Measurements from ENCODE around the gene TBC1D9. TPM values are rescaled to one million over a fixed set of nuclear protein-coding genes. Genes with fewer than 3 reads are reported as not detected.

Gene TBC1D9
- total RNA-seq, 1 donor from 2014 or later = 20.3 TPM

GRCh38 chr4:140705625-140706275 is 50.4 kb downstream of the TBC1D9 start:
- no peak for DNase-seq (ENCODE audit: low read depth)
- TF ChIP-seq CTCF (conservative IDR thresholded peaks at IDR 0.05; ENCODE audit: low read depth, low read length) = no peak
- no peak overlapping the region for H3K4me3 ChIP-seq (ENCODE audit: low read depth, low read length)

GRCh38 chr4:140704964-140705363 is 51.2 kb downstream of the TBC1D9 start:
- no peak for TF ChIP-seq CTCF (conservative IDR thresholded peaks at IDR 0.05; ENCODE audit: low read depth, low read length)
- no peak for DNase-seq (ENCODE audit: low read depth)
- H3K4me3 ChIP-seq (ENCODE audit: low read depth, low read length) = no peak overlapping the region

- H3K4me3 ChIP-seq (ENCODE audit: low read depth, low read length) = no peak overlapping the region
- no peak for DNase-seq (ENCODE audit: low read depth)
- TF ChIP-seq CTCF (conservative IDR thresholded peaks at IDR 0.05; ENCODE audit: low read depth, low read length) = no peak
Observed at GRCh38 chr4:140704392-140704960, 51.7 kb downstream of the TBC1D9 start.

- no peak overlapping the region for H3K4me3 ChIP-seq (ENCODE audit: low read depth, low read length)
- DNase-seq (ENCODE audit: low read depth) = no peak
- TF ChIP-seq CTCF (conservative IDR thresholded peaks at IDR 0.05; ENCODE audit: low read depth, low read length) = no peak
Observed at GRCh38 chr4:140703463-140703862, 52.7 kb downstream of the TBC1D9 start.

GRCh38 chr4:140702096-140702757 is 54.0 kb downstream of the TBC1D9 start:
- no peak for DNase-seq (ENCODE audit: low read depth)
- no peak overlapping the region for H3K4me3 ChIP-seq (ENCODE audit: low read depth, low read length)
- no peak for TF ChIP-seq CTCF (conservative IDR thresholded peaks at IDR 0.05; ENCODE audit: low read depth, low read length)

- no peak for TF ChIP-seq CTCF (conservative IDR thresholded peaks at IDR 0.05; ENCODE audit: low read depth, low read length)
Observed at GRCh38 chr4:140701071-140701470, 55.1 kb downstream of the TBC1D9 start.

More at GRCh38 chr4:140701071-140701470, 55.1 kb downstream of the TBC1D9 start:
- H3K4me3 ChIP-seq (ENCODE audit: low read depth, low read length) = no peak overlapping the region
- no peak for DNase-seq (ENCODE audit: low read depth)

Measured in epithelial cell of proximal tubule (primary cell).